OCI-LY1 (cell line): ENCODE data around the gene ATP6V1E1.

Source experiments
- H2AFZ ChIP-seq: fragments of 200-600 bp; sonication (generic), shearing (Covaris generic); 2 replicates; pipeline ENCODE4 v1.6.0; 2014; ENCODE audit warnings: antibody characterized with exemption, mild to moderate bottlenecking, low read length
- H3F3A ChIP-seq: fragments of 200-600 bp; sonication (generic), shearing (Covaris generic); 2 replicates; pipeline ENCODE4 v1.6.0; 2014; ENCODE audit warnings: mild to moderate bottlenecking, antibody characterized with exemption, low read length, moderate library complexity; ENCODE audit not compliant: insufficient read depth
- H3K27ac ChIP-seq: fragments of 200-600 bp; sonication (generic); 2 replicates; pipeline ENCODE4 v1.5.1; 2014; ENCODE audit warnings: low read length, mixed run types, mild to moderate bottlenecking, low read depth; ENCODE audit not compliant: poor library complexity, severe bottlenecking
- H3K27me3 ChIP-seq: fragments of 200-600 bp; sonication (generic); 2 replicates; pipeline ENCODE4 v1.6.0; 2014; ENCODE audit warnings: antibody characterized with exemption, mild to moderate bottlenecking, low read length, moderate library complexity; ENCODE audit not compliant: insufficient read depth
- H3K36me3 ChIP-seq: fragments of 200-600 bp; sonication (generic); 2 replicates; pipeline ENCODE4 v1.6.1; 2014; ENCODE audit warnings: mild to moderate bottlenecking, antibody characterized with exemption, low read length, moderate library complexity, mixed read lengths; ENCODE audit not compliant: insufficient read depth
- H3K4me1 ChIP-seq: fragments of 200-600 bp; sonication (generic); 2 replicates; pipeline ENCODE4 v1.5.1; 2014; ENCODE audit warnings: mild to moderate bottlenecking, low read length, moderate library complexity; ENCODE audit not compliant: insufficient read depth, severe bottlenecking
- H3K4me2 ChIP-seq: fragments of 200-600 bp; sonication (generic), shearing (Covaris generic); 2 replicates; pipeline ENCODE4 v1.6.1; 2014; ENCODE audit warnings: low read length
- H3K4me3 ChIP-seq: fragments of 200-600 bp; sonication (generic); 2 replicates; pipeline ENCODE4 v1.5.1; 2014; ENCODE audit warnings: low read length, low read depth, mild to moderate bottlenecking, mixed read lengths; ENCODE audit not compliant: poor library complexity, severe bottlenecking
- H3K79me2 ChIP-seq: fragments of 200-600 bp; shearing (Covaris generic); 2 replicates; pipeline ENCODE4 v1.6.1; 2016; ENCODE audit warnings: mixed run types, low read length, mixed read lengths; ENCODE audit not compliant: insufficient read depth
- H3K9ac ChIP-seq: fragments of 200-600 bp; sonication (generic), shearing (Covaris generic); 2 replicates; pipeline ENCODE4 v1.6.1; 2014; ENCODE audit warnings: mild to moderate bottlenecking, low read length, mixed read lengths
- H3K9me2 ChIP-seq: fragments of 200-600 bp; sonication (generic), shearing (Covaris generic); 2 replicates; pipeline ENCODE4 v1.6.1; 2014; ENCODE audit warnings: low read depth, mild to moderate bottlenecking, low read length, mixed read lengths
- H3K9me3 ChIP-seq: fragments of 200-600 bp; shearing (Covaris generic); 2 replicates; pipeline ENCODE4 v1.6.1; 2014; ENCODE audit warnings: low read length, mixed read lengths
- H4K20me1 ChIP-seq: fragments of 200-600 bp; sonication (generic), shearing (Covaris generic); 2 replicates; pipeline ENCODE4 v1.6.0; 2016; ENCODE audit warnings: mild to moderate bottlenecking, low read length; ENCODE audit not compliant: insufficient read depth
- EZH2 ChIP-seq: fragments of 200-600 bp; sonication (generic), shearing (Covaris generic); IDR thresholded peaks from 2 replicates; pipeline ENCODE4 v1.8.0; 2017; ENCODE audit warnings: borderline replicate concordance, mixed run types, mild to moderate bottlenecking, antibody characterized with exemption, low read length, moderate library complexity, mixed read lengths
- TF ChIP-seq, protein P1 (sequence below): fragments of 200-600 bp; sonication (generic), shearing (Covaris generic); IDR thresholded peaks from 2 replicates; pipeline ENCODE4 v1.5.1; 2017; ENCODE audit warnings: mild to moderate bottlenecking, antibody characterized with exemption, low read length, moderate library complexity, mixed read lengths

Gene ATP6V1E1

DNA sequence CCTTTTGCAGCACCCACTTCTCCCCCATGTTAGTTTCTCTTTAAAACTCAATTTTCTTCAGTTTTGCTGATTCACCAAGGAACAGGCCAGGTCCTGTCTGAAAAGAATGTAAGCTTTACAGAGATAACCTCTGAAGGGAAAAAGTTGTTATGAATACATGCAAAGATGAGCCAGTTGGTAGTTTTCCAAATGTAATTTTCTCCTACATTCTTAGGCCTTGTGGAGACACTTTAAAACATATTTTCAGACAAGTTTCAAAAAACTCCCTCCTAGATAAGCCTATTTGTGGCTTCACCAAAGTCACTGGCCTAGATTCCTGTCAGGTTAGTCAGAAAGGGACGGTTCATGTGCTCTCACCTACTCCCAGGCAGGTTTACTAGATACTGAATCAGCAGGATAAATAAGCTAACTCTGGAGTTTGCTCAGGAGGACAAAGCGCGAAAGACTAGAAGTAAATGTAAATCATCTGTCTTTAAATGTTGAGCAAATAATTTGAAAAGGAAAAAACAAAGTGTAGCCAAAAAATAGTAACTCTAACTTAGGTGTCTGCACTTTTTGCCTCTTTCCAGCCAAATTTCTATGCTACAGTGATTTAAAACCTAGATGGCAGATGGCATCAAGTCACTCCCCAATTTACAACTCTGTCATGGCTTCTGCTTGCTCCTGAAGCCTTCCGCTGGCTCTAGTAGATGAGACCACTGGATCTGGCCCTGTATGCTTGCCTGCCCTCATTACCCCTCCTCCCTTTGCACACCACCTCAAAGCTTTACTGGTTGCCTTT, 4.9 kb upstream of the ATP6V1E1 start:
- Histone ChIP-seq H3K4me2 (no peak overlapping the region), H3K4me1 (peaks cover 16% of the 10 kb centered on the region), H3K9me3 (no peaks in the 10 kb centered on the region), H3K9ac (no peak overlapping the region), H4K20me1 (no peaks in the 10 kb centered on the region), H3K4me3 (no peak overlapping the region), H3K27ac (peak overlapping the region; percentile 19), H3K9me2 (no peaks in the 10 kb centered on the region), H3F3A (no peaks in the 10 kb centered on the region), H3K36me3 (no peaks in the 10 kb centered on the region), H3K27me3 (no peaks in the 10 kb centered on the region), H3K79me2 (peaks cover 5% of the 10 kb centered on the region), H2AFZ (no peak overlapping the region)
- TF ChIP-seq EZH2 = no peak
- TF ChIP-seq, protein P1, sequence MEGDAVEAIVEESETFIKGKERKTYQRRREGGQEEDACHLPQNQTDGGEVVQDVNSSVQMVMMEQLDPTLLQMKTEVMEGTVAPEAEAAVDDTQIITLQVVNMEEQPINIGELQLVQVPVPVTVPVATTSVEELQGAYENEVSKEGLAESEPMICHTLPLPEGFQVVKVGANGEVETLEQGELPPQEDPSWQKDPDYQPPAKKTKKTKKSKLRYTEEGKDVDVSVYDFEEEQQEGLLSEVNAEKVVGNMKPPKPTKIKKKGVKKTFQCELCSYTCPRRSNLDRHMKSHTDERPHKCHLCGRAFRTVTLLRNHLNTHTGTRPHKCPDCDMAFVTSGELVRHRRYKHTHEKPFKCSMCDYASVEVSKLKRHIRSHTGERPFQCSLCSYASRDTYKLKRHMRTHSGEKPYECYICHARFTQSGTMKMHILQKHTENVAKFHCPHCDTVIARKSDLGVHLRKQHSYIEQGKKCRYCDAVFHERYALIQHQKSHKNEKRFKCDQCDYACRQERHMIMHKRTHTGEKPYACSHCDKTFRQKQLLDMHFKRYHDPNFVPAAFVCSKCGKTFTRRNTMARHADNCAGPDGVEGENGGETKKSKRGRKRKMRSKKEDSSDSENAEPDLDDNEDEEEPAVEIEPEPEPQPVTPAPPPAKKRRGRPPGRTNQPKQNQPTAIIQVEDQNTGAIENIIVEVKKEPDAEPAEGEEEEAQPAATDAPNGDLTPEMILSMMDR = no peak

DNA sequence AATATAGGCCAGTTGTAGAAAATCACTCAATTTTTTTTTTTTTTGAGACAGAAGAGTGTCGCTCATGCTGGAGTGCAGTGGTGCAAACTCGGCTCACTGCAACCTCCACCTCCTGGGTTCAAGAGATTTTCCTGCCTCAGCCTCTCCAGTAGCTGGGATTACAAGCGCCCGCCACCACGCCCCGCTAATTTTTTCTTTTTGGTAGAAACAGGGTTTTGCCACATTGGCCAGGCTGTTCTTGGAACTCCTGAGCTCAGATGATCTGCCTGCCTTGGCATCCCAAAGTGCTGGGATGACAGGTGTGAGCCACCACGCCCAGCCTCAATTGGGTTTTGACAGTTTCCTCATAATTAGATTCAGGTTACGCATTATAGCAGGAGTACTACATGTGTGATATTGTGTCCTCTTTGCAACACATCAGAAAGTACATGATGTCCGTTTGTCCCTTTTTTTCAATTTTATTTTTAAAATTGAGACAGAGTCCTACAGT, 2.6 kb upstream of the ATP6V1E1 start:
- Histone ChIP-seq H3K9me2 (no peaks in the 10 kb centered on the region), H3K27me3 (no peaks in the 10 kb centered on the region), H3K9ac (no peak overlapping the region), H3F3A (no peaks in the 10 kb centered on the region), H3K4me3 (no peak overlapping the region), H2AFZ (no peak overlapping the region), H3K4me2 (no peak overlapping the region), H3K79me2 (peaks cover 19% of the 10 kb centered on the region), H4K20me1 (no peaks in the 10 kb centered on the region), H3K4me1 (peaks cover 18% of the 10 kb centered on the region), H3K9me3 (no peaks in the 10 kb centered on the region), H3K36me3 (no peaks in the 10 kb centered on the region), H3K27ac (no peak overlapping the region)
- no peak for TF ChIP-seq EZH2
- TF ChIP-seq, protein P1 = no peak

DNA sequence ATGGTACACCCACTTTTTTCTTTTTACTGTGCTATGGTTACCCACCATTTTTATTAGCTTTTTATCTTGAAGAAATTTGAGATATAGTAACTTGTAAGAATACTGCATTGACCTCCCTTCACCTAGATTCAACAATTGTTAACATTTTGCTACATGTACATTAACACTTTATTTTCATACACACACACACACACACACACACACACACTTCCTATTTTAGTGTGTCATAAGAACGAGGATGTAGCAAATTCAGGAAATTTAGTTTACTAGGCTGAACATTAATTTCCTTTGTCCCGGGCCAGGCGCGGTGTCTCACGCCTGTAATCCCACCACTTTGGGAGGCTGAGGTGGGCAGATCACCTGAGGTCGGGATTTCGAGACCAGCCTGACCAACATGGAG, 1.1 kb upstream of the ATP6V1E1 start:
- H3K4me3 ChIP-seq = peak overlapping the region; percentile 97
- no peak overlapping the region for H2AFZ ChIP-seq
- peaks cover 18% of the 10 kb centered on the region for H3K4me1 ChIP-seq
- no peaks in the 10 kb centered on the region for H3K9me2 ChIP-seq
- peak overlapping the region; percentile 78 for H3K4me2 ChIP-seq
- no peak overlapping the region for H3K27ac ChIP-seq
- no peaks in the 10 kb centered on the region for H3F3A ChIP-seq
- no peak for TF ChIP-seq EZH2
- TF ChIP-seq, protein P1 = no peak
- H3K79me2 ChIP-seq = peaks cover 26% of the 10 kb centered on the region
- H3K9ac ChIP-seq = peak overlapping the region; percentile 94
- H4K20me1 ChIP-seq = no peaks in the 10 kb centered on the region
- no peaks in the 10 kb centered on the region for H3K9me3 ChIP-seq
- no peaks in the 10 kb centered on the region for H3K27me3 ChIP-seq
- peaks cover under 1% of the 10 kb centered on the region; the same call in 1 of the 2 replicates for H3K36me3 ChIP-seq
